Measurements from ENCODE around the gene CSAD.
"Not testable (repeated sequence)": the region's sequence is repeated elsewhere in the genome, so short reads cannot be mapped to it uniquely, and the experiment has no call there.

The CSAD gene

DNA sequence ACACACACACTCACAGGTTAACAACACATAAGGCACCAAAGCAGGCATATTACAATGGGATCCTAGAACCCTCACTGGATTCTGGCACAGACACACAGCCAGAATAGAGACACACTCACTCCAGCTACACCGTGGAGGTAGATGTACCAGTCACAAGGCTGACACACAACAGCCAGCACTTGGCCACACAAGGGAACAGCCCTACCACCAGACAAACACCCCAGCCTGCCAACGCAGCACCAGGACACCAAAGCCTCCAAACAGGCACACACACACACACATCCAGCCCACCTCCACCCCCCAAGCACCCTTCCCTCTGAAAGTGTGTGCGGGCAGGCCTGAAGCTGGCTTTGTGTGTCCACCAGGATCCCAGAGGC is 37.2 kb upstream of the CSAD start:
- DNase-seq, result no peak

DNA sequence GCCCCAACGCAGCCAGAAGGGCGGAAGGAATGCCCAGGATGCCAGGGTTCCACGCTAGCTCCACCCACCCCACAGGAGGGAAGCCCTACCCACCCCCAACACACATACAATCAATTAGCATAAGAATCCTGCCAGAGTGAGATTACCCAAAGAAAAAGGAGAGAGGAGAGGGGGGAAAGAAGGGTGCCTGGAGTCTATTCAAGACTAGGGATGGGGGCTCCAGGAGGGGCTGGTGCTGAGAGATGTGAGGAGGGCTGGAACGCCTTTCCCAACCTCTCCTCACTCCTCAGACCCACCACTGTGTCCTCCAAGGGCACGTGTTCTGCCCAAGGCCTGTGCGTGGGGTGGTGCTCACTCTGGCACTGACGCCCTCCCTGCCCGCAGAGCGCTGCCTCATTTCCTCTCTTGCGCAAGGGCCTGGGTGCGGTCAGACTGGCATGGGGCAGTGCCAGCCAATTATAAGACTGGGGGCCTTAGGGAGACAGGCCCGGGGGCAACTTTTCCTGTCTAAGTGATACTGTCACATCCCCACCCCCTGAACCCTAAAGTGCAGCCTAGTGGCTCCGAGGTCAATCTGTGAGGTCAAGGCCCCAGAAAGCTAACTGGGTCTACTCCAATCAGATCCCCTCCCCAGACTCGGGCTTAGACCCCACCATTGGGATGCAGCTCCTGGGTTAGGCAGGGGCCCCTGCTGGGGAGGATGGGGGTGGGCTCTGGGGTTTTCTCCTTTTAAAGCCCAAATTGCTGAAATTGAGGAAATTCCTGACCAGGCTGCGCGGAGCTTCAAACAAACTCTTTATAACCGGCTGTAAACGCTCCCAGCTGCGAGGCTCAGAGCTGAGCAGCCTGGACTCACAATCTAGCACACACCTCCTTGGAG is 36.6 kb upstream of the CSAD start:
- peak; percentile 34 to 58 for DNase-seq

DNA sequence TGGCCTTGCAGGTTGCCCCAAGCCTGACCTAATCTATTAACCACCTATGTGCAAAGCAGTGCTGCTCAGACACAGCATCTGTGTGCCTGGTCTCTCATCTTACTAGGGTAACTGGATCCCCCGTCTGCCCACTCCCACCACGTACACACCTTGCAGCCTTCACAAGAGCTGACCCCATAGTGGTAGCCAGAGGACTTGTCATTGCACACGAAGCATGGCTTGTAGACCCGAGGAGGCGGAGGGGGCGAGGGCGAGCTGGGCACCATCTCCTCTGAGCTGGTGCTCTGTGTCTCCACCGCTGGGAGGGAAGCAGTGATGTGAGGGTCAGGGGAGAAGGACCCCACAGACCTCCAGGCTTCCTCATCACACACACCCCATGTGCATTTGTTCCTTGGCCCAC is 34.8 kb upstream of the CSAD start:
- no peak for DNase-seq

DNA sequence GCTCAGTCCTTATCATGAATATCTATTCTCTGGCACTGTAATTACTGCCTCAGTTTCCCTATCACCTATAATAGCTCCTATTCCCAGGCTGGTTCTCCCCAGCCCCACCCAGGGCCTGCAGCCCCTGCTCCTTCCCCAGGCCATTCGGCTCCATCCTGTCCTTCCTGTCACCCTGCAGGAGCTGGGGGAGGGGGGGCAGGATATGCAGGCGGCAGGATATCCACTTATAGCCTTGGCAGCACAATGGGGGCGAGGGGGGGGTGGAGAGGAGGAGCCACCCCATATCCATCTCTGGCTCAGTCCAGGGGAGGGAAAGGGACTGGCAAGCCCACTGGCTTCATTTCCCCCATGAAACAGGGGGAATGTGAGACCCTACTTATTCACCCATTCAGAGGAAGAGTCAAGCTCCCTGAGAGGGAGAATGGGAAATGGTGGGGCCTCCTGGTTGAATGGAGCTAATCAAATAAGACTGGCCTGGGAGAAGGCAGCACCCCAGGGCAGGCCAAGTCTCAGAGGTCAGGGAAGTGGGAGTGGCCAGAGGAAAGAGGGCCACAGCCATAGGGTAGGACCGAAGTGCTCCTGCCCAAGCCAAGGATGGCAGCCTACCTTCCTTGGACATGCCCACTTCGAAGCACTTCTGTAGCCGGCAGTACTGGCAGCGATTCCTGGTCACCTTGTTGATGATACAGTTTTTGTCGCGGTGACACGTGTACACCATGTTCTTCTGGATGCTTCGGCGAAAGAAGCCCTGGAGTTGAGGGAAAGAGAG is 34.1 kb upstream of the CSAD start:
- DNase-seq, result no peak

DNA sequence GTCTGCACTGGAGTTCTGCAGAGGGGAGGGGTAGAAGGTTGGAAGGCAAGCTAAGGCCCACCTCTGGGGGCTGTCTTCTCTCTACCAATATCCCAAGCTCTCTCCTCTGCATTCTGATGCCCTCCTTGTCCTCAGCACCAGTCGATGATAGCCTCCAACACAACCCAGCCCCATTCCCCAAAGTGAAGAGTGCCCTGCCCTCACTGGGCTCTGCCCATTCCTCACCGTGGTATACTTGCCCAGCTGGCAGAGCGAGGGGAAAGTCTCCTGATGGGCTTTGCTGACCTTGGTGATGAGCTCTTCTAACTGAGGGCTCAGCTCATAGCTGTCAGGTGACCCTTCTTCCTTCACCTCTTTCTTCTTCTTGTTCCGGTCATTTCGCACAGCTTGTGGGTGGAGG is 33.5 kb upstream of the CSAD start:
- DNase-seq, result no peak

DNA sequence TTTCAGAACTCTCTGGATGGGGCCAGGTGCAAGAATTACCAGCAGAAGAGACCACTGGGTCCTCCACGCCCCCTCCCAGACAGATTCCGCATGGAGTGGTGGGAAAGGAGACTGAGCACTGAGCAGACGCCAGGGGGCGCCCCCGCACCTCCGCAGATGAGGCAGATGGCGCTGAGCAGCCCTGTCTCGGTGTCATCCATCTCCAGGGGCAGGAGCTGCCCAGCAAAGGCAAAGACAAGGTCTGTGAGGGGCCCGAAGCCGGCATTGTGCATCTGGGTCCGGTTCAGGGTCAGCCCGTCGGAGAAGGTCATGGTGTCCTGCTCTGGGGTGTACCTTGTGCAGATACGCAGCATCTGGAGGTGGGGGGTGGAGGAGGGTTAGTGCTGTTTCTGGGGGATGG is 32.6 kb upstream of the CSAD start:
- DNase-seq, result peak; percentile 62 to 64

DNA sequence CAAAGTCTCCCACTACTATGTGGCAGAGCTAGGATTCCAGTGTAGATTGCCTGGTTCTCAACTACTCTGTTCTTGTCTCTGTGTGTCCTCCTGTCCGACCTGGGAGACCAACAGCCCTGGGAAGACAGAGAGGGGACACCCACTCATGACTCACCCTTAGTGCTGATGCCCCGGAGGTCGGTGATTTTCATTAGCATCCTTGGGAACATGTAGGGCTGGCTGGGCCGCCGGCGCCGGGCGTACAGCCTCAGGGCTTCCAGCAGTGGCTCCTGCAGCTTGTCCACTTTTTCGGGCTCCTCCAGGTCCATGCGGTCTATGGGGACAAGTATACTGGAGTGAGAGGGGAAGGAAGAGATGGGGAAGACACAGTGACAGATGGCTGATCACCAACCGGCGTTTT is 32.2 kb upstream of the CSAD start:
- DNase-seq, result no peak

DNA sequence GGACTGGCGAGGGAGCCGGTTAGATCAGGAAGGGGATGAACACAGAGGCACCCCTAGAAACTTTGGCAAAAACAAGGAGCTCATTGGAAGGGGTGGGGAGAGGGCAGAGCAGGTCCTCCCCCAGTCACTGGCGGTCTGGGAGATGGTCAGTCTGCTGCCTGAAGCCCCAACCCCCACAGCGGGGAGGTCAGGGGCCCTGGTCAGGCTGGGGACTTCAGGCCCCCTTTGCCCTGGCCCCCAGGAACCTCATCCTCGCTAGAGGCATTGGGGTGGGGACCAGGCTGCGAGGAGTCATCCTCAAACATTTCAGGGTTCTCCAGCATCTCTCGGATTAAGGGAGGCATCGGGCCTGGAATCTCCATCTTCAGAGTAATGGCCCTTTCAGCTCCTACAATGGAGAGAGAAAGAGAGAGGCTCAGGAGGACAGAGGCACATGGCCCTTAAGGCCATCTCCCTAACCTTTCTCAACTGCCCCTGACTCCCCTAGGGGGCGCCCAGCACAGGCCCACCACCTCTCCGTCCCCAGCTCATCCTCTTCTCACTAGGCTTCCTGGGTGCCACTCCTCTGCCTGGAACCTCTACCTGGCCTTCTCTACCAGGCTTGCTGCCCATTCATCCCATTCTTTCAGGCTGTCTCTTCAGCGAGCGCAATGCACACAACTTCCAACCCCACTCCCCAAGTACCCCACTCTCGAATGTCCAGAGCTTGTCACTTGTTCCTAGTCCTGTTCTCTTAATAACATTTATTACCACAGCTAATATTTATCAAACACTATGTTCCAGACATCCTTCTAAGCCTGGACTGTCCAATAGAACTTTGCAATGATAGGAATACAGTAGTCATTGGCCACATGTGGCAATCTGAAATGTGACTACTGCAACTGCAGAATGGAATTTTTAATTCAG is 31.0 kb upstream of the CSAD start:
- peak in 1 of 2 donors; percentile 19 for DNase-seq

DNA sequence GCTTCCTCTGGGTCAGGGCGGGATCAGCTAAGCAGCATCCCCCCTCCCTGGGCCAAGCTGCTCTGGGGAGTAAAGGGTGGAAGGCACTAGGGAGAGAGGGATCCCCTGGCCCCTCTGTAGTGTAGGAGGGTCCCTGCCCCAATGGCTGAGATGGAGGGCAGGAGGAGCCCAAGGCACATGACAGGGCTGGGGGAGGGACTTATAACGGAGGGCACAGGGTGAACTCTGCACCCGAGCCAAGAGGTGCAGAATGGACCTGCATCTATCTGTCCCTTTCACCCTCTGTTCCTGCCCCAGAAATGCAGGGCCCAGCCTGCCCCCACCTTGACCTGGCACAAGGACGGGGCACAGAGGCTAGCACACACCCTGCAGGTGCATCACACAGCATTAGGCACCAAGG is 30.1 kb upstream of the CSAD start:
- no peak for DNase-seq

DNA sequence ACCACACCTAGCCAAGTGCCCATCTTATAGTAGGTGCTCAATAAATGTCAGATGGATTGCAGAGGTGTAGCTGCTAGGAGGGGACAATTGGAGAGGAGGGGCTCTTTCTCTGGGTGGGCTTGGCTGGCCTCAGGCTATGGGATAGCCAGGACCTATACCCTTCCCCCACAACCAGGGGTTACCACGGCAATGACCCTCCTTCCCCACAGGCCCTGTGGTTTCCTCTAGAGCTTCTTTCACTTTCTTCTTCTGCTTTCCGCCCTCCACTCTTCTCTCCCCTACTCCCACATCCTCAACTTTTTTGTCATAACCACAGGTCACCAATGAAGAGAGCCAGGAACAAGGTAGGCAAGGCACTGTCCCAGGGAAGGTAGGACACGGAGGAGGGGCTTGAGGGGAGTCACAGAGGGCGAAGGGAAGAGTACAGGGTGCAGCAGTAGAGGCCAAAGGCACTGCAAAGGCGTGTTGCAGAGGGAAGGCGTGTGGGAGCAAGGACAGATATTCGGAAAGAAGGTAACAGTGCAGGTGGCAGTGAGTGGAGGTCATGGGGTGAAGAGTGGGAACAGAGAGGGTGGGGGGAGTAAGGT is 28.2 kb upstream of the CSAD start:
- DNase-seq, result peak in 1 of 2 donors; percentile 85

DNA sequence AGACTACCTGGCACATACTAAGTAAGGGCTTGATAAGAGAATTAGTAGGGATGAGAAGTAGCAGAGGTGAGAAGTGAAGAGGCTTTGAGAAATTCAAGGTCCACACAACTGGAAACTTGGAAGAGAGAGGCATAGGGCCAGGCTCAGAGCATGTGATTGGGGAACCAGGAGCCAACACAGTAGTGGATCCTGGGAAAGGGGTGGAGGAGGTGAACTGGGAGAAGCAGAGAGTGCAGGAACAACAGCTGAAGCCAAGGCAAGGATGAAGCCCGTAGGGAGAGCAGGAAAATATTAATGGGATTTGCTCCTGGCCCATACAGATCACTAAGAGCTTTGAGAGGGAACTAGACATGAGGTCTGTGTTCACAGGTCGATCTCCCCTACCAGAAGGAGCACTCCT is 27.7 kb upstream of the CSAD start:
- DNase-seq, result no peak

DNA sequence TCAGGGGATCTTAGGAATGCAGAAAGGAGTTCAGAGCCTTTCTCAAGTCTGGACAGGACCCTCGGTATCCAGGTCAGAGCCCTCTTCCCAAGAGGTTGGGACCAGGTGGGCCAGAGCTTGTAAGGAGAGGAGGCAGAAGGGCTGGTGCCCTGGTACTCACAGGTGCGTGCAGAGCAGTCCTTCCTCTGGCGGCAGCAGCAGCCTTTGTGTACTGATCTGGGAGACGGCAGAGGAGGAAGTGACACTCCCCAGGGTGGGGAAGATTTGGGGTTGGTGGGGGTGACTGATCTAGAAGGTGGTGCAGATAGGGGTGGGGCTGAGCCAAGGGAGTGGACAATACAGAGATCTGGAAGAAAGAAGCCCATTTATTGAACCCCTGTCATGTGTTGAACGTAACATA is 26.3 kb upstream of the CSAD start, which contains the start of gene ITGB7:
ITGB7 (minus strand) TSS at position 210 of the 400 bp plus-strand sequence. CDS start 6,808 bp downstream, outside the sequence.
- DNase-seq, result peak in 1 of 2 donors; percentile 28

DNA sequence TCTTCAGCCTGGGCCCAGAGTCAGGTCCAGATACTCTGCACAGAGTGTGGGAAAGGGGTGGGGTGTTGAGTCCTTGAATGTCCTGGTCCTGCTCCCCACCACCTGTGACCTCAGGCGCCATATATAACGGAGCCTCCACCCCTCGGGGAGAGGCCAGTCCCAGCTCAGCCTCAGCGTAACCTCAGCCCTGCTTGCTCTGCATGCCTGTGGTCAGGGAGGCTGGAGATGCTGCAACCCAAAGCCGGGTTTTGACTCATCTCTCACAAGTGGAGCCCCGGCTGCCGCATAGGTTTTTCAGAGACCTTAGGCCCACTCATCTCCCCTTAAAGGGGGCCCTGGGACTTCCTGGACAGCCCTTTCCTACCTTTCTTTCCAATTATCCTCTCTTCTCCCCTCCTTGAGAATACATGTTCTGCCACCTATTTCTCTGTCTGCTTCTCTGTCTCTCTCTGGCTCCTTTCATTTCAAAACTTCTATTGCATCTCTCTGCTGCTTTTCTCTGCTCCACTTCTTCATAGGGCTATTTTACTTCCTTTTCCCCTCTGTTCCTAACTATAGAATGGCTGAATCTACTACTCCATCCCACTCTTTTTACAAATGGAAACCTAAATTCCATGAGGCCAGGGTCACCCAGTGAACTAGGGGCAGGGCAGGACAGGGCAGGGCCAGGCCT is 25.2 kb upstream of the CSAD start:
- peak in 1 of 2 donors; percentile 31 for DNase-seq

DNA sequence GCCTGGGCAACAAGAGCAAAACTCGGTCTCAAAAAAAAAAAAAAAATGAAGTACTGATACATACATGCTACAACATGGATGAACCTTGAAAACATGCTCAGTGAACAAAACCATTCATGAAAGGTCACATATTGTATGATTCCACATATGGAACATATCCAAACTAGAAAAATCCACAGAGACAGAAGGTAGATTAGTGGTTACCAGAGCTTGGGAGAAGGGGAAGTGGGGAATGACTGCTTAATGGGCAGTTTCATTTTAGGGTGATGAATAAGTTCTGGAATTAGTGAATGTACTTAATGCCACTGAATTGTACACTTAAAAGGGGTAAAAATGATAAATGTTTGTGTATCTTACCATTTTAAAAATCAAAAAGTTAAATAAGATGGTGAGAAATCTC is 23.6 kb upstream of the CSAD start:
- DNase-seq, result no peak

DNA sequence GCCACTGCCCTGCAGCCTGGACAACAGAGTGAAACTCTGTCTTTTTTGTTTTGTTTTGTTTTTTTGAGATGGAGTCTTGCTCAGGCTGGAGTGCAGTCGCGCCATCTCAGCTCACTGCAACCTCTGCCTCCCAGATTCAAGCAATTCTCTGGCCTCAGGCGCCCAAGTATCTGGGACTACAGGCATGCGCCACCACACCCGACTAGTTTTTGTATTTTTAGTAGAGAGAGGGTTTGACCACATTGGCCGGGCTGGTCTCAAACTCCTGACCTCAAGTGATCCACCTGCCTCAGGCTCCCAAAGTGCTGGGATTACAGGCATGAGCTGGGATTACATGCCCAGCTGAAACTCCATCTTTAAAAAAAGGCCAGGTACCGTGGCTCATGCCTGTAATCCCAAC is 21.6 kb upstream of the CSAD start:
- DNase-seq, result not testable (repeated sequence)

DNA sequence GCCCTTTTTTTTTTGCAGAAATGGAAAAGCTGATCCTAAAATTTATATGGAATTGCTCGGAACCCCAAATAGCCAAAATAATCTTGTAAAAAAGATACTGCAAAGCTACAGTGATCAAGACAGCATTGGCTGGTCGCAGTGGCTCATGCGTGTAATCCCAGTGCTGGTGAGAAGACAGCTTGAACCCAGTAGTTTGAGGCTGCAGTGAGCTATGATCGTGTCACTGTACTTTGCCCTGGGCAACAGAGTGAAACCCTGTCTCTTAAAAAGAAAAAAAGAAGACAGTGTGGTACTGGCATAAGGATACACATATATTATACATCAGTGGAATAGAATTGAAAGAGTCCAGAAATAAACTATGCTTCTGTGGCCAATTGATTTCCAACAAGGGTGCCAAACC is 20.9 kb upstream of the CSAD start:
- DNase-seq, result no peak

DNA sequence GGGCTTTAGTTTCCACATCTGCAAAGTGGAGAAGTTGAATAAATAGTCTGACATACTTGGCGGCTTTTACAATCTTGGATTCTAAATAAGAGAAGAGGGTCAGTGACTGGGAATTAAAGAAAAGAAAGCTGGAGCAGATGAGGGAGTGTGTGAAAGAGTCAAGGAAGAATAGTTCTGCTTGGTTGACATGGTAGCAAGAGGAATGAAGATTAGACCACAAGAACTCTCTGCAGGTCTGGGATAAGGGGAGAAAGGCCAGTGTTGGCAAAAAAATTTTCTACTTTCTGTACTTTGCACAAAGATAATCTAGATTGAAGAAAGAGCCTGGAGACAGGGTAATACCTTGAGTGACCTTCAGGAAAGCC is 20.4 kb upstream of the CSAD start:
- DNase-seq, result no peak

DNA sequence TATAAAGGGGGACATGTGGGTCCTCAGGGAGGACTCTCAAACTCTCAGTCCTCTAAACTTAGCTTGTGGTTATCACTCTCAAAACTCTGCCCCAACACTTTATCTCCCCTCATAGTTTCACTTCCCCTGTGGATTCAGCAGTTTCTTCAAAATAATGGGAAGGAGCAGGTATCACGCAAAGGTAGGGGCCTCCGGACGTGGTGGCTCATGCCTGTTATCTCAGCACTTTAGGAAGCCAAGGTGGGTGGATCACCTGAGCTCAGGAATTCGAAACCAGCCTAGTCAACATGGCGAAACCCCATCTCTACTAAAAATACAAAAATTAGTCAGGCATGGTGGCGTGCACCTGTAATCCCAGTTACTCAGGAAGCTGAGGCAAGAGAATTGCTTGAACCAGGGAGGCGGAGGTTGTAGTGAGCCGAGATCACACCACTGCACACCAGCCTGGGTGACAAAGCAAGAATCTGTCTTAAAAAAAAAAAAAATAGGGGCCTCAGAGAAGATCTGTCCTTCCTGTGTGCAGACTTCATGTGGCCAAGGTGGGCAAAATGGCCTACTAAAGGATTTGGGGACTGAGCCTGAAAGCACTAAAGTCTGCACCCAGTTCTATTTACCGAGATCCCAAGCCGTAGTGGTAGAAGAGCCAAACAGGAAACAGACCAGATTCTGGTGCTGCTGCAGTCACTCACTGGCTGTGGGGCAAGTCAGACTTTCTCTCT is 19.9 kb upstream of the CSAD start:
- DNase-seq, result peak in 1 of 2 donors; percentile 27

DNA sequence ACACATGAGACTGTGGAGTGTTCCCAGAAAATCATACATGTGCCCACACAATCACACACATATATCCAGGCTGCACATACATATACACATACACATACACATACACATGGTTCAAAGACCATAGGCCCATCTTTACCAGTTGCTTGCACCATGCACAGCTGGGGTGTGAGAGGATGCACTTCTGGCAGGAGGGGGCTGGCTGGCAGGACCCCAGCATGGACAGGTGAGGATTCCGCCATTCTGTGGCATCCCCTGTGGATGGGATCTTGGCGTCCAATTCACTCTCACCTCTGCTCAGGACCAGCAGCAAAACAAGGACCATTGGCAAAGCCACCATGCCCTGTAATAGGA is 19.4 kb upstream of the CSAD start:
- DNase-seq, result no peak

DNA sequence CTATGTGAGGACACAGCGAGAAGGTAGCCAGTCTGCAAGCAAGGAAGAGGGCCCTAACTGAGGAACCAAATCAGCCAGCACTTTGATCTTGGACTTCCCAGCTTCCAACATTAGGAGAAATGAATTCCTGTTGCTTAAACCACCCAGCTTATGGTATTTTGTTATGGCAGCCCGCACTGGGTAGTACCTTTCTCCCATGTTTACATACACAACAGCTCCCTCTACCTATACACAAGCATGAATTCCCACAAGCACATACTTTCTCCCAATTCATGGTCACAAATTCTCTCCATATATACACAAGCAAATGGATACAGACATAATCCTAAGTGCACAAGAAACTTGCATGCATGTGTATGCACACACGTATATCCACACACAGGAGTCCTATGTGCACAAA is 19.0 kb upstream of the CSAD start:
- DNase-seq, result no peak

DNA sequence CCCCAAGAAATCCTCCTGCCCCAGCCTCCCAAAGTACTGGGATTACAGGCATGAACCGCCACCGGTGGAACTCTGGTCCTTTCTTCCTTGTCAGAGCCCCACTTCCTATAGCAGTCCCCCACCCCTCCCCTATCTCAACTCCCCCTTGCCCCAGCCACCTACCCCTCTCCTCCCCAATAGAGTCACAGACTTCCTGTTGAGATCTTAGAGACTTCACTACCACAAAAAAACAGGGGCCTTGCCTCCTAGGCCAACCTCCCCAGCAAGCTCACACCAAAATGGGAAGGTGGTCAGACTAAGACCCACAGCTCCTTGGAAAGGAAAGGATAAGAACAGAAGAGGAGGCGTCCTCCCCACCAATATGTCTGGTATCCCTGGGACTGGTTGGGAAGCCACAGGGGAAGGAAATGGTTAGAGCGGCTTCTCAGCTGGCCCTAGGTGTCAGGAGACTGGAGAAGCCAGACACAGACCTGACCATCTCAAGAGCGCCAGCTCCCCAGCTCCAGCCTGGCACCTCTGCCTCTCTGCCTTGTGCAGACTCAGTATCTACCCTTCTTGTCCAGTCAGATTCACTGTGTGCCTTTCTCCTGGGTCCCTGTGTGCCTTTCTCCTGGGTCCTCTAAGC is 17.9 kb upstream of the CSAD start:
- peak in 1 of 2 donors; percentile 57 for DNase-seq

Data from bone marrow (tissue), 2 donors.